NCI-H1694 (cell line): ENCODE data around the gene FAM114A1.
"Not testable (repeated sequence)": the region's sequence is repeated elsewhere in the genome, so short reads cannot be mapped to it uniquely, and the experiment has no call there.

Experiments
- DNase-seq: peaks from one replicate; lab custom pipeline; 2025; lab: John Stamatoyannopoulos, UW

FAM114A1 gene

GRCh38 chr4:38967260-38968095, 99.9 kb downstream of the FAM114A1 start:
- DNase-seq, result no peak

- no peak for DNase-seq
Observed at GRCh38 chr4:38968668-38969067, 101.1 kb downstream of the FAM114A1 start.

- no peak for DNase-seq
Observed at GRCh38 chr4:38976308-38976707, 108.7 kb downstream of the FAM114A1 start.

- DNase-seq, result no peak
Observed at GRCh38 chr4:38979081-38979480, 111.5 kb downstream of the FAM114A1 start.

GRCh38 chr4:38979511-38980230, 112.1 kb downstream of the FAM114A1 start:
- no peak for DNase-seq

GRCh38 chr4:38980903-38981676, 113.5 kb downstream of the FAM114A1 start:
- no peak for DNase-seq

- no peak for DNase-seq
Observed at GRCh38 chr4:38982361-38983095, 114.9 kb downstream of the FAM114A1 start.

- DNase-seq, result no peak
Observed at GRCh38 chr4:38983291-38983690, 115.7 kb downstream of the FAM114A1 start.

- no peak for DNase-seq
Observed at GRCh38 chr4:38983787-38984598, 116.4 kb downstream of the FAM114A1 start.

- no peak for DNase-seq
Observed at GRCh38 chr4:38985410-38986100, 117.9 kb downstream of the FAM114A1 start.

GRCh38 chr4:38987491-38987890, 119.9 kb downstream of the FAM114A1 start:
- DNase-seq, result no peak

- not testable (repeated sequence) for DNase-seq
Observed at GRCh38 chr4:38988353-38988752, 120.7 kb downstream of the FAM114A1 start.

- no peak for DNase-seq
Observed at GRCh38 chr4:38989487-38989886, 121.9 kb downstream of the FAM114A1 start.

- DNase-seq, result no peak
Observed at GRCh38 chr4:38990241-38990640, 122.6 kb downstream of the FAM114A1 start.

- DNase-seq, result no peak
Observed at GRCh38 chr4:38993683-38994082, 126.1 kb downstream of the FAM114A1 start.

GRCh38 chr4:38994135-38994534, 126.5 kb downstream of the FAM114A1 start:
- no peak for DNase-seq
